GM12878 (cell line): ENCODE data around the gene CENPF. TPM values are rescaled to one million over a fixed set of nuclear protein-coding genes. Genes with fewer than 3 reads are reported as not detected.

Experiments
- ATAC-seq: fragments of 200-7000 bp; cut with Tn5 transposase; 3 replicates; pipeline ENCODE4 v1.9.1; 2020; ENCODE audit warnings: mild to moderate bottlenecking, moderate library complexity
- BruUV-seq: library from RNA; stranded (reverse); fragments of 400-500 nt; replicated peaks from 2 replicates; lab custom pipeline; 2021; lab: Mats Ljungman, UMichigan
- CTCF ChIA-PET: fragments of 300-600 bp; sonication (Branson Sonifier 250); formaldehyde crosslinking; extraction: SDS; loops from one replicate; lab custom pipeline; 2021; ENCODE audit warnings: inconsistent platforms; lab: Yijun Ruan, JAX
- POLR2A ChIA-PET: fragments of 350-600 bp; formaldehyde crosslinking; extraction: SDS; loops from one replicate; lab custom pipeline; 2021; ENCODE audit warnings: inconsistent platforms; lab: Charles Lee
- RAD21 ChIA-PET: fragments of 300-600 bp; sonication (Branson Sonifier 250); formaldehyde crosslinking; loops from one replicate; lab custom pipeline; 2023; ENCODE audit warnings: antibody characterized with exemption; ENCODE audit not compliant: unreplicated experiment; lab: Charles Lee
- SMC1A ChIA-PET: fragments of 300-600 bp; sonication (Branson Sonifier 250); formaldehyde crosslinking; loops from one replicate; lab custom pipeline; 2023; ENCODE audit not compliant: unreplicated experiment, uncharacterized antibody; lab: Charles Lee
- DNase-seq: peaks from one replicate; pipeline ENCODE4 v3.0.0-alpha.2; 2011; ENCODE audit warnings: low read depth, low spot score
- FAIRE-seq: peaks from 3 replicates; lab custom pipeline; 2011; peaks lifted over from hg19 to GRCh38; lab: Jason Lieb, UNC
- H2AFZ ChIP-seq: 2 replicates; pipeline ENCODE4 v1.6.0; 2011; ENCODE audit warnings: low read depth, low read length, control low read depth; ENCODE audit not compliant: control insufficient read depth
- H3K27ac ChIP-seq: 2 replicates; pipeline ENCODE4 v1.5.1; 2011; ENCODE audit warnings: control low read depth; ENCODE audit not compliant: control insufficient read depth, insufficient read depth
- H3K27me3 ChIP-seq, 2 experiments: replicated peaks in 1 of 2; 2 replicates each; pipeline versions ENCODE4 v1.6.0 to v1.6.1; 2011; ENCODE audit warnings: low read length in 1 of 2; ENCODE audit not compliant: control insufficient read depth in 2 of 2, insufficient read depth in 2 of 2
- H3K36me3 ChIP-seq, 2 experiments: 2 replicates each; pipeline ENCODE4 v1.5.1; 2011; ENCODE audit warnings: low read length in 1 of 2; ENCODE audit not compliant: control insufficient read depth in 2 of 2, insufficient read depth in 2 of 2
- H3K4me1 ChIP-seq: 2 replicates; pipeline ENCODE4 v1.6.1; 2011; ENCODE audit warnings: mild to moderate bottlenecking, low read length, moderate library complexity, mixed read lengths; ENCODE audit not compliant: control insufficient read depth, insufficient read depth
- H3K4me2 ChIP-seq: 2 replicates; pipeline ENCODE4 v1.6.0; 2011; ENCODE audit warnings: control low read depth; ENCODE audit not compliant: control insufficient read depth, insufficient read depth
- H3K4me3 ChIP-seq: fragments of 200-600 bp; sonication (generic); 2 replicates; pipeline ENCODE4 v1.5.1; 2016
- H3K79me2 ChIP-seq: 2 replicates; pipeline ENCODE4 v1.6.0; 2011; ENCODE audit warnings: low read length; ENCODE audit not compliant: control insufficient read depth, insufficient read depth
- H3K9ac ChIP-seq: 2 replicates; pipeline ENCODE4 v1.8.0; 2011; ENCODE audit warnings: low read length, control low read depth, mixed read lengths; ENCODE audit not compliant: control insufficient read depth, insufficient read depth
- H3K9me3 ChIP-seq: replicated peaks from 3 replicates; pipeline ENCODE4 v1.5.1; 2011; ENCODE audit warnings: mild to moderate bottlenecking, low read length; ENCODE audit not compliant: control insufficient read depth, insufficient read depth
- H4K20me1 ChIP-seq: 2 replicates; pipeline ENCODE4 v1.6.0; 2011; ENCODE audit not compliant: control insufficient read depth, insufficient read depth
- BCLAF1 ChIP-seq: fragments of 450-650 bp; IDR thresholded peaks from 2 replicates; pipeline ENCODE4 v1.6.1; 2017; ENCODE audit warnings: antibody characterized with exemption, mild to moderate bottlenecking, moderate library complexity
- BHLHE40 ChIP-seq, 2 experiments: fragments of 450-650 bp in 1 of 2; IDR thresholded peaks; 2 replicates each; pipeline ENCODE4 v1.6.1; 2011 to 2017; ENCODE audit warnings: low read depth in 2 of 2, borderline replicate concordance in 1 of 2, improper control_type of control experiment in 1 of 2, low read length in 1 of 2, mild to moderate bottlenecking in 1 of 2
- IRF3 ChIP-seq: fragments of 450-650 bp; IDR thresholded peaks from 2 replicates; pipeline ENCODE4 v1.6.1; 2014; ENCODE audit warnings: mild to moderate bottlenecking
- KAT2A ChIP-seq: conservative IDR thresholded peaks from 2 replicates; pipeline ENCODE4 v1.6.1; 2011; ENCODE audit warnings: low read depth, low read length; ENCODE audit not compliant: control insufficient read depth
- POLR2A ChIP-seq: IDR thresholded peaks from 2 replicates; pipeline ENCODE4 v1.6.1; 2011; ENCODE audit warnings: low read depth, mild to moderate bottlenecking, low read length
- SIX5 ChIP-seq: IDR thresholded peaks from 2 replicates; pipeline ENCODE4 v1.6.1; 2011; ENCODE audit warnings: mild to moderate bottlenecking, low read depth, low read length, moderate library complexity; ENCODE audit not compliant: severe bottlenecking
- SMAD1 ChIP-seq: fragments of 450-650 bp; IDR thresholded peaks from 2 replicates; pipeline ENCODE4 v1.6.1; 2018; ENCODE audit warnings: mild to moderate bottlenecking, low read depth; ENCODE audit not compliant: partially characterized antibody
- SMARCA5 ChIP-seq: fragments of 450-650 bp; IDR thresholded peaks from 2 replicates; pipeline ENCODE4 v1.6.1; 2017; ENCODE audit warnings: mild to moderate bottlenecking
- SMC3 ChIP-seq: IDR thresholded peaks from 2 replicates; pipeline ENCODE4 v1.6.1; 2011; ENCODE audit warnings: low read length, improper control_type of control experiment, borderline replicate concordance
- SREBF2 ChIP-seq: IDR thresholded peaks from 2 replicates; pipeline ENCODE4 v1.6.1; 2012; ENCODE audit warnings: mild to moderate bottlenecking, low read length
- TARDBP ChIP-seq: IDR thresholded peaks from 2 replicates; pipeline ENCODE4 v1.6.1; 2016; ENCODE audit warnings: borderline replicate concordance
- TCF12 ChIP-seq: IDR thresholded peaks from 2 replicates; pipeline ENCODE4 v1.6.1; 2011; ENCODE audit warnings: low read depth, mild to moderate bottlenecking, low read length
- USF1 ChIP-seq: IDR thresholded peaks from 2 replicates; pipeline ENCODE4 v1.6.1; 2011; ENCODE audit warnings: borderline replicate concordance, low read depth, mild to moderate bottlenecking, moderate library complexity, mixed read lengths, low read length; ENCODE audit not compliant: insufficient read depth; ENCODE audit errors: extremely low read length
- ZNF24 ChIP-seq: fragments of 450-650 bp; IDR thresholded peaks from 2 replicates; pipeline ENCODE4 v1.6.1; 2017; ENCODE audit warnings: antibody characterized with exemption, mild to moderate bottlenecking
- WGBS: methylation state at CpG from one replicate; pipeline ENCODE4 v1.1.6; 2016; ENCODE audit warnings: low lambda C conversion rate; ENCODE audit not compliant: insufficient replicate concordance, insufficient coverage; ENCODE audit errors: missing lambda C conversion rate; 5-methylcytosine and 5-hydroxymethylcytosine counted together
- in situ Hi-C: fragments of 300-500 bp; cut with MboI; formaldehyde crosslinking; loops from 9 replicates; pipeline ENCODE4 v1.14.3; 2018; ENCODE audit warnings: mixed read lengths
- intact Hi-C: fragments of 100-400 bp; cut with micrococcal nuclease; formaldehyde crosslinking; loops from one replicate; pipeline ENCODE4 v1.14.2; 2022; ENCODE audit not compliant: unreplicated experiment
- polyA plus RNA-seq, 11 experiments: library from polyadenylated mRNA; depleted of rRNA in 4 of 11; unstranded in 6 of 11; stranded (reverse) in 5 of 11; fragments of >200 nt; fragmentation: Nextera tagmentation in 4 of 11; fragmentation: Illumina TruSeq in 1 of 11; extraction: Ambion mirVana in 4 of 11; extraction: Trizol in 1 of 11; gene quantifications; 1 replicate in 1 of 11; 2 replicates in 10 of 11; pipeline versions ENCODE4 v1.2.1 to v1.2.3, GENCODE V29; 2011 to 2016; ENCODE audit warnings: inconsistent platforms in 2 of 11, missing spikeins in 2 of 11, low read depth in 1 of 11
- total RNA-seq, 4 experiments: library from RNA; depleted of rRNA in 3 of 4; stranded (reverse); fragments of >200 nt in 3 of 4; fragmentation: Illumina TruSeq in 1 of 4; extraction: Trizol in 1 of 4; gene quantifications; 2 replicates each; pipeline versions ENCODE4 v1.2.1 to v1.2.3, GENCODE V29; 2013 to 2021

The CENPF gene
- total and polyA plus RNA-seq, 10 of the 15 experiments (the other 5 are each of a cell fraction or from before 2014, with no cell fraction given), result 26.0 to 132 (median 70.5) TPM

GRCh38 chr1:214645712-214646111 is 42.7 kb downstream of the CENPF start:
- ChIA-PET RAD21 (no interaction called here), SMC1A (interaction anchor here (1.4 to 1.5 kb wide), 2 partner anchors 10 to 52 kb away, joined by 3 to 5 read pairs; no protein-coding TSS in a partner anchor), CTCF (interaction anchor here (0.6 to 4.7 kb wide), 4 partner anchors 8 to 467 kb away, joined by 3 to 30 read pairs (median 4); no protein-coding TSS in a partner anchor), POLR2A (no interaction called here)
- Histone ChIP-seq H3K4me2 (no peak overlapping the region), H3K79me2 (no peaks in the 10 kb centered on the region), H3K9ac (no peak overlapping the region), H4K20me1 (no peaks in the 10 kb centered on the region), H3K9me3 (no peaks in the 10 kb centered on the region), H3K27me3 (no peaks in the 10 kb centered on the region), H2AFZ (no peak overlapping the region), H3K27ac (no peak overlapping the region), H3K4me3 (no peak overlapping the region), H3K4me1 (no peaks in the 10 kb centered on the region), H3K36me3 (peaks cover 7 to 21% of the 10 kb centered on the region in 2 experiments)
- in situ Hi-C loops, result no loop called here
- ATAC-seq (no peak), DNase-seq (no peak), FAIRE-seq (no peak)
- WGBS, result 96% methylated on average over 10 of the region's 10 CpGs
- intact Hi-C loops, result no loop called here
- no TSS peak for BruUV-seq
- TF ChIP-seq TCF12 (no peak), SREBF2 (no peak), SIX5 (no peak), TARDBP (no peak), BCLAF1 (no peak), POLR2A (no peak), ZNF24 (no peak), BHLHE40 (IDR thresholded peaks at IDR 0.05; ENCODE audit: borderline replicate concordance in 1 of 2, low read depth in 2 of 2, low read length in 1 of 2) (no peak), SMARCA5 (no peak), USF1 (no peak), SMAD1 (no peak), IRF3 (no peak), SMC3 (no peak), KAT2A (no peak)
